Umbilical cord (tissue), 1 donor: ENCODE measurements around the gene SLC35B4. TPM values are rescaled to one million over a fixed set of nuclear protein-coding genes. Genes with fewer than 3 reads are reported as not detected.

Experiments used
- total RNA-seq: library from RNA; depleted of rRNA; stranded (reverse); fragments of >200 nt; gene quantifications from one replicate; pipeline ENCODE4 v1.2.3, GENCODE V29; 2014; ENCODE audit warnings: low replicate concordance; ENCODE audit not compliant: insufficient read depth

The SLC35B4 gene
- total RNA-seq, 1 donor from 2014 or later, result 11.3 TPM

Other genes with a start within 250 kb of the SLC35B4 start
- 0.48 TPM for gene LRGUK, start 189.6 kb downstream of the SLC35B4 start, total RNA-seq
- 45.0 TPM for gene AKR1B1, start 142.2 kb upstream of the SLC35B4 start, total RNA-seq
- 2.2 TPM for gene AKR1B10, start 210.6 kb upstream of the SLC35B4 start, total RNA-seq
- gene AKR1B15, start 232.2 kb upstream of the SLC35B4 start, total RNA-seq, result 0.48 TPM